ENCODE data around the gene ACP7. TPM values are rescaled to one million over a fixed set of nuclear protein-coding genes. Genes with fewer than 3 reads are reported as not detected.

The ACP7 gene
- total and polyA plus RNA-seq, 2 donors (not counting 3 experiments of a cell fraction or from before 2014, with no cell fraction given), result 0.04 to 0.49 TPM

DNA sequence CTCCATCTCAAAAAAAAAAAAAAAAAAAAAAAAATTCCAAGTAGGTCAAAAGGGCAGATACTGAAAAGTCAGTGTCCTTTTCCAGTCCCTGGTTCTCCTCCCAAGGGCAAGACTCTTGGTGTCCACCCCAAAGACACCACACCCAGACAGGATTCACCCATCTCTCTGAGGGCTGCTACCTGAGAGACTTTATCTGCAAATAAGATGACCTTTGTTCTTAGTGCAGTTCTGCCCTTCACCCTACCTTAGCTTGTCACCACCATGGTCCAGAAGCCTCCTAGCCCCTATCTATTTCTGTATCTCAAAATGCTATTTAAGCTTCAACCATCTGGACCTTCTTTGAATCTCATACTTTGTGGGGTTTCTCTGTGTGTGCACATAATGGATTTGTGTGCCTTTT is 47.6 kb upstream of the ACP7 start:
- Histone ChIP-seq H3K27ac (ENCODE audit: insufficient read depth, low read depth, low read length) (no peak overlapping the region), H3K4me1 (ENCODE audit: control insufficient read depth, extremely low read depth, insufficient read depth, low read length) (peaks cover 3% of the 10 kb centered on the region), H3K4me2 (ENCODE audit: insufficient read depth, low read length) (no peak overlapping the region), H3K4me3 (replicated peaks in 1 of 3; ENCODE audit: insufficient read depth in 1 of 3, low read depth in 1 of 3, low read length in 3 of 3) (no peak overlapping the region), H3K36me3 (ENCODE audit: control insufficient read depth in 2 of 2, extremely low read depth in 1 of 2, insufficient read depth in 2 of 2, low read length in 2 of 2) (no peaks in the 10 kb centered on the region), H3K9me1 (replicated peaks; ENCODE audit: control insufficient read depth, extremely low read depth, insufficient read depth, low read length) (no peaks in the 10 kb centered on the region), H3K9me3 (replicated peaks; ENCODE audit: control insufficient read depth, insufficient read depth, low read length) (no peaks in the 10 kb centered on the region), H3K9ac (replicated peaks; ENCODE audit: extremely low read depth, insufficient read depth, low read length) (no peak overlapping the region), H3K27me3 (ENCODE audit: control insufficient read depth in 2 of 2, insufficient read depth in 2 of 2, low read length in 2 of 2) (no peaks in the 10 kb centered on the region), H2AFZ (ENCODE audit: low read depth, low read length) (no peak overlapping the region), H3K79me2 (ENCODE audit: control insufficient read depth, insufficient read depth, low read length) (no peaks in the 10 kb centered on the region), H4K20me1 (replicated peaks; ENCODE audit: control insufficient read depth, extremely low read depth, insufficient read depth, low read length) (no peaks in the 10 kb centered on the region)
- POLR2A ChIA-PET, result no interaction called here
- CTCF ChIA-PET, result interaction anchor here (1.2 to 4.3 kb wide), 5 partner anchors 15 to 291 kb away, joined by 4 to 37 read pairs (median 7); partner anchors contain the start of gene FBXO17
- no TSS peak for BruUV-seq (replicated peaks)
- FAIRE-seq, result no peak
- no peak for TF ChIP-seq JUN (IDR thresholded peaks at IDR 0.05; ENCODE audit: borderline replicate concordance, insufficient read depth, insufficient read length, low read depth)
- TF ChIP-seq POLR2AphosphoS5 (IDR thresholded peaks at IDR 0.05; ENCODE audit: insufficient read depth, low read depth, low read length), result no peak
- TF ChIP-seq EZH2 (IDR thresholded peaks at IDR 0.05; ENCODE audit: borderline replicate concordance, low read depth, low read length, severe bottlenecking), result no peak
- no peak for DNase-seq (ENCODE audit: low read depth, low spot score)
- intact Hi-C loops (cut with micrococcal nuclease), result no loop called here
- dilution Hi-C loops (cut with MboI; ENCODE audit: extremely low pct_ligation_motif_present, low sequenced_read_pairs), result no loop called here

DNA sequence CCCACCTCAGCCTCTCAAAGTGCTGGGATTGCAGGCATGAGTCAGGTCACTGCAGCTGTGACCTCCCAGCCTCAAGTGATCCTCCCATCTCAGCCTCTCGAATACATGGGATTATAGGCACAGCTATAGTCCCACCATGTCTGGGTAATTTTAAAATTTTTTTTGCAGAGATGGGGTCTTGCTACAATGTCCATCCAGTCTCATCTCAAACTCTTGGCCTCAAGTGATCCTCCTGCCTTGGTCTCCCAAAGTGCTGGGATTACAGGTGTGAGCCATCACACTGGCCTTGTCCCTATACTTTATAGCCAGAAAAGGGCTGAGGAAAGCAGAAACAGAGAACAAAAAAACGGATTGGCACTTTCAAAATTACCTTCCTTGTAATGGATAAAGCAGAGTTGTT is 47.0 kb upstream of the ACP7 start:
- Histone ChIP-seq H3K9me3 (replicated peaks; ENCODE audit: control insufficient read depth, insufficient read depth, low read length) (no peaks in the 10 kb centered on the region), H4K20me1 (replicated peaks; ENCODE audit: control insufficient read depth, extremely low read depth, insufficient read depth, low read length) (no peaks in the 10 kb centered on the region), H3K9me1 (replicated peaks; ENCODE audit: control insufficient read depth, extremely low read depth, insufficient read depth, low read length) (no peaks in the 10 kb centered on the region), H3K9ac (replicated peaks; ENCODE audit: extremely low read depth, insufficient read depth, low read length) (no peak overlapping the region), H3K79me2 (ENCODE audit: control insufficient read depth, insufficient read depth, low read length) (no peaks in the 10 kb centered on the region), H2AFZ (ENCODE audit: low read depth, low read length) (no peak overlapping the region), H3K4me3 (replicated peaks in 1 of 3; ENCODE audit: insufficient read depth in 1 of 3, low read depth in 1 of 3, low read length in 3 of 3) (no peak overlapping the region), H3K27me3 (ENCODE audit: control insufficient read depth in 2 of 2, insufficient read depth in 2 of 2, low read length in 2 of 2) (no peaks in the 10 kb centered on the region), H3K36me3 (ENCODE audit: control insufficient read depth in 2 of 2, extremely low read depth in 1 of 2, insufficient read depth in 2 of 2, low read length in 2 of 2) (no peaks in the 10 kb centered on the region), H3K27ac (ENCODE audit: insufficient read depth, low read depth, low read length) (no peak overlapping the region), H3K4me2 (ENCODE audit: insufficient read depth, low read length) (no peak overlapping the region), H3K4me1 (ENCODE audit: control insufficient read depth, extremely low read depth, insufficient read depth, low read length) (peaks cover 3% of the 10 kb centered on the region)
- dilution Hi-C loops (cut with MboI; ENCODE audit: extremely low pct_ligation_motif_present, low sequenced_read_pairs) (no loop called here), intact Hi-C loops (cut with micrococcal nuclease) (no loop called here)
- CTCF ChIA-PET, result interaction anchor here (0.6 to 4.3 kb wide), 8 partner anchors 15 to 522 kb away, joined by 3 to 37 read pairs (median 4); partner anchors contain the start of gene FBXO17
- FAIRE-seq (no peak), DNase-seq (ENCODE audit: low read depth, low spot score) (no peak)
- POLR2A ChIA-PET, result no interaction called here
- no TSS peak for BruUV-seq (replicated peaks)
- TF ChIP-seq GATA2 (IDR thresholded peaks at IDR 0.05; ENCODE audit: insufficient read depth, insufficient read length, low read depth, low read length), result no peak
- no peak for TF ChIP-seq POLR2A (IDR thresholded peaks at IDR 0.05; ENCODE audit: low read depth, low read length)
- no peak for TF ChIP-seq POLR2AphosphoS5 (IDR thresholded peaks at IDR 0.05; ENCODE audit: insufficient read depth, low read depth, low read length)
- TF ChIP-seq, protein P1, sequence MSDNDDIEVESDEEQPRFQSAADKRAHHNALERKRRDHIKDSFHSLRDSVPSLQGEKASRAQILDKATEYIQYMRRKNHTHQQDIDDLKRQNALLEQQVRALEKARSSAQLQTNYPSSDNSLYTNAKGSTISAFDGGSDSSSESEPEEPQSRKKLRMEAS (IDR thresholded peaks at IDR 0.05; ENCODE audit: insufficient read depth, insufficient read length), result no peak
- TF ChIP-seq, protein P2, sequence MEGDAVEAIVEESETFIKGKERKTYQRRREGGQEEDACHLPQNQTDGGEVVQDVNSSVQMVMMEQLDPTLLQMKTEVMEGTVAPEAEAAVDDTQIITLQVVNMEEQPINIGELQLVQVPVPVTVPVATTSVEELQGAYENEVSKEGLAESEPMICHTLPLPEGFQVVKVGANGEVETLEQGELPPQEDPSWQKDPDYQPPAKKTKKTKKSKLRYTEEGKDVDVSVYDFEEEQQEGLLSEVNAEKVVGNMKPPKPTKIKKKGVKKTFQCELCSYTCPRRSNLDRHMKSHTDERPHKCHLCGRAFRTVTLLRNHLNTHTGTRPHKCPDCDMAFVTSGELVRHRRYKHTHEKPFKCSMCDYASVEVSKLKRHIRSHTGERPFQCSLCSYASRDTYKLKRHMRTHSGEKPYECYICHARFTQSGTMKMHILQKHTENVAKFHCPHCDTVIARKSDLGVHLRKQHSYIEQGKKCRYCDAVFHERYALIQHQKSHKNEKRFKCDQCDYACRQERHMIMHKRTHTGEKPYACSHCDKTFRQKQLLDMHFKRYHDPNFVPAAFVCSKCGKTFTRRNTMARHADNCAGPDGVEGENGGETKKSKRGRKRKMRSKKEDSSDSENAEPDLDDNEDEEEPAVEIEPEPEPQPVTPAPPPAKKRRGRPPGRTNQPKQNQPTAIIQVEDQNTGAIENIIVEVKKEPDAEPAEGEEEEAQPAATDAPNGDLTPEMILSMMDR (IDR thresholded peaks at IDR 0.05; ENCODE audit: extremely low read depth in 1 of 2, insufficient read depth in 1 of 2, low read depth in 1 of 2, low read length in 2 of 2), result no peak
- no peak for TF ChIP-seq MYC (IDR thresholded peaks at IDR 0.05; ENCODE audit: low read depth, low read length)
- no peak for TF ChIP-seq EZH2 (IDR thresholded peaks at IDR 0.05; ENCODE audit: borderline replicate concordance, low read depth, low read length, severe bottlenecking)
- TF ChIP-seq FOS (IDR thresholded peaks at IDR 0.05; ENCODE audit: borderline replicate concordance, insufficient read depth, low read length), result no peak
- no peak for TF ChIP-seq JUN (IDR thresholded peaks at IDR 0.05; ENCODE audit: borderline replicate concordance, insufficient read depth, insufficient read length, low read depth)
